HG02623 (cell line): Measurements from ENCODE around the gene RNASE3.
"Not testable (repeated sequence)": the region's sequence is repeated elsewhere in the genome, so short reads cannot be mapped to it uniquely, and the experiment has no call there.

ENCODE experiments used
- ATAC-seq: cut with Tn5 transposase; IDR thresholded peaks from one replicate; pipeline ENCODE4 v1.9.1; 2021; ENCODE audit warnings: moderate library complexity; ENCODE audit not compliant: unreplicated experiment

Gene RNASE3

GRCh38 chr14:20891126-20891825, at the start of gene RNASE3:
Gene RNASE3 (plus strand): TSS chr14:20891385. CDS start chr14:20891687, 302 bp downstream.
- not testable (repeated sequence) for ATAC-seq

GRCh38 chr14:20846560-20846959, 44.6 kb upstream of the RNASE3 start:
- ATAC-seq = no peak

GRCh38 chr14:20848316-20848954, 42.8 kb upstream of the RNASE3 start:
- no peak for ATAC-seq

GRCh38 chr14:20848955-20849570, 42.1 kb upstream of the RNASE3 start:
- ATAC-seq = no peak

GRCh38 chr14:20853042-20853441, 38.1 kb upstream of the RNASE3 start:
- ATAC-seq = no peak

- ATAC-seq = peak; percentile 81
These were observed 35.4 kb upstream of the RNASE3 start for GRCh38 chr14:20855652-20856291.

- ATAC-seq = no peak
These were observed 34.0 kb upstream of the RNASE3 start for GRCh38 chr14:20857207-20857606.

GRCh38 chr14:20857630-20858261, 33.4 kb upstream of the RNASE3 start:
- ATAC-seq = peak; percentile 56

GRCh38 chr14:20866194-20866593, 25.0 kb upstream of the RNASE3 start:
- ATAC-seq = no peak

- ATAC-seq = no peak
These were observed 24.2 kb upstream of the RNASE3 start for GRCh38 chr14:20866963-20867362.

- peak; percentile 71 for ATAC-seq
These were observed 17.6 kb upstream of the RNASE3 start for GRCh38 chr14:20873370-20874177.

- ATAC-seq = no peak
These were observed 14.2 kb upstream of the RNASE3 start for GRCh38 chr14:20877016-20877415.

- no peak for ATAC-seq
These were observed 12.5 kb upstream of the RNASE3 start for GRCh38 chr14:20878695-20879094.

- ATAC-seq = not testable (repeated sequence)
These were observed 10.0 kb upstream of the RNASE3 start for GRCh38 chr14:20881229-20881628.

- not testable (repeated sequence) for ATAC-seq
These were observed 8.4 kb upstream of the RNASE3 start for GRCh38 chr14:20882787-20883186.

- not testable (repeated sequence) for ATAC-seq
These were observed 2.8 kb upstream of the RNASE3 start for GRCh38 chr14:20888411-20888810.

GRCh38 chr14:20895322-20895721, 4.1 kb downstream of the RNASE3 start:
- ATAC-seq = not testable (repeated sequence)

- ATAC-seq = no peak
These were observed 13.3 kb downstream of the RNASE3 start for GRCh38 chr14:20904393-20905029.

- ATAC-seq = no peak
These were observed 14.5 kb downstream of the RNASE3 start for GRCh38 chr14:20905676-20906075.

- ATAC-seq = no peak
These were observed 16.0 kb downstream of the RNASE3 start for GRCh38 chr14:20907214-20907613.
